ENCODE measurements around the gene SMR3A.

SMR3A gene

DNA sequence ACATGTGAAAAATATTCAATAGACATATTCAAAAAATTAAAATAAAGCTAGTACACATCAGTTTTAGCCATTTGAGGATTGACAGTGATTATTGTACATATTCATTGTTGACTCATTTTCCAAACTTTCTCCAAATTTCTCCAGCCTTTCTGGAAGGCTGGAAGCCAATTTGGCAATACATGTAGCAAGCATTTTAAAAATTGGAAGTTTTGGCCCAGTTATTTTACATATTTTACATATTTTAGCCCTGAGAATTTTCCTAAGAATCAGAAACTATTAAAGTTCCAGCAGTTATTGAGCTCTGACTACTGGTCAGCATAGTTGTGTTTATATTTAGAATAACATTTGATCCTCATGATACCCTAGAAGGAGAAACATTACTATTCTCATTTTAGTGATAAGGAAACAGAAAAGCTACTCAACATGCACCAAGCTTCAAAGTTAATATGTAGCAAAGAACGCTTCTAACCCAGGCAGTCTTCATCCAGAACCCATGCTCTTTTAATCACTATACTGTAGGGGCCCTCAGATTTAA, 22.6 kb upstream of the SMR3A start:
- DNase-seq (no peak), ATAC-seq (ENCODE audit: insufficient read depth, low read depth) (no peak)
- H3K36me3 ChIP-seq (ENCODE audit: insufficient read depth, low read length) = no peaks in the 10 kb centered on the region
- no peaks in the 10 kb centered on the region for H4K20me1 ChIP-seq (ENCODE audit: insufficient read depth, low read length)
- no peaks in the 10 kb centered on the region for H3K4me1 ChIP-seq (ENCODE audit: insufficient read depth, low read length)
- TF ChIP-seq, protein P1, sequence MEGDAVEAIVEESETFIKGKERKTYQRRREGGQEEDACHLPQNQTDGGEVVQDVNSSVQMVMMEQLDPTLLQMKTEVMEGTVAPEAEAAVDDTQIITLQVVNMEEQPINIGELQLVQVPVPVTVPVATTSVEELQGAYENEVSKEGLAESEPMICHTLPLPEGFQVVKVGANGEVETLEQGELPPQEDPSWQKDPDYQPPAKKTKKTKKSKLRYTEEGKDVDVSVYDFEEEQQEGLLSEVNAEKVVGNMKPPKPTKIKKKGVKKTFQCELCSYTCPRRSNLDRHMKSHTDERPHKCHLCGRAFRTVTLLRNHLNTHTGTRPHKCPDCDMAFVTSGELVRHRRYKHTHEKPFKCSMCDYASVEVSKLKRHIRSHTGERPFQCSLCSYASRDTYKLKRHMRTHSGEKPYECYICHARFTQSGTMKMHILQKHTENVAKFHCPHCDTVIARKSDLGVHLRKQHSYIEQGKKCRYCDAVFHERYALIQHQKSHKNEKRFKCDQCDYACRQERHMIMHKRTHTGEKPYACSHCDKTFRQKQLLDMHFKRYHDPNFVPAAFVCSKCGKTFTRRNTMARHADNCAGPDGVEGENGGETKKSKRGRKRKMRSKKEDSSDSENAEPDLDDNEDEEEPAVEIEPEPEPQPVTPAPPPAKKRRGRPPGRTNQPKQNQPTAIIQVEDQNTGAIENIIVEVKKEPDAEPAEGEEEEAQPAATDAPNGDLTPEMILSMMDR (IDR thresholded peaks at IDR 0.05; ENCODE audit: borderline replicate concordance, extremely low read depth, low read length, poor library complexity, severe bottlenecking) = no peak
- TF ChIP-seq EZH2 (IDR thresholded peaks at IDR 0.05; ENCODE audit: borderline replicate concordance, low read depth, low read length, severe bottlenecking) = no peak
- no peaks in the 10 kb centered on the region for H3K79me2 ChIP-seq (ENCODE audit: insufficient read depth, low read length)
- H3K27ac ChIP-seq (ENCODE audit: low read length) = no peak overlapping the region
- no peak overlapping the region for H3K4me3 ChIP-seq (ENCODE audit: low read depth in 1 of 2, low read length in 2 of 2)
- H3K27me3 ChIP-seq (ENCODE audit: insufficient read depth, low read length, poor library complexity) = peaks cover 6% of the 10 kb centered on the region
- no peak overlapping the region for H2AFZ ChIP-seq (ENCODE audit: low read depth, low read length)
- H3K9me3 ChIP-seq (ENCODE audit: insufficient read depth, low read length, severe bottlenecking) = no peaks in the 10 kb centered on the region
- H3K9ac ChIP-seq (ENCODE audit: low read depth, low read length) = no peak overlapping the region
- no peak overlapping the region for H3K4me2 ChIP-seq (ENCODE audit: insufficient read depth, low read length)

DNA sequence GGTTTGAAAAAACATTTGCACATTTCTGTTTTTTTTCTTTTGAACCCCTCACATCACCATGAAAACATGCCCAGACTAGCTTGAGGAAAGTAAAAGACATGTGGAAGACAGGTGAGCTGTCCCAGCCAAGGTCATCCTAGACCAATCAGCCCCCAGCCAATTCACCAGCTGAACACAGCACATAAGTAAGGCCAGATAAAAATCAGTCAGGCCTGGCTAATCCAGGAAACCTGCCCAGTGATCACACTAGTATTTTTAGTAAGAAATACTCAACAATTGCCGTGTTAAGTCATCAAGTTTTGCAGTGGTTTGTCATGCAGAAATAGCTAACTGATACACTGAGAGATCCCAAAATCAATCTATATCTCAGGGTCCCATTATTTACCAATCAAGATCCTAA, 4.4 kb upstream of the SMR3A start:
- no peak overlapping the region for H3K4me3 ChIP-seq (ENCODE audit: low read depth in 1 of 2, low read length in 2 of 2)
- H3K4me2 ChIP-seq (ENCODE audit: insufficient read depth, low read length) = no peak overlapping the region
- no peaks in the 10 kb centered on the region for H3K36me3 ChIP-seq (ENCODE audit: insufficient read depth, low read length)
- ATAC-seq (ENCODE audit: insufficient read depth, low read depth) = no peak
- no peak overlapping the region for H3K9ac ChIP-seq (ENCODE audit: low read depth, low read length)
- H3K9me3 ChIP-seq (ENCODE audit: insufficient read depth, low read length, severe bottlenecking) = no peaks in the 10 kb centered on the region
- H3K79me2 ChIP-seq (ENCODE audit: insufficient read depth, low read length) = no peaks in the 10 kb centered on the region
- no peaks in the 10 kb centered on the region for H3K27me3 ChIP-seq (ENCODE audit: insufficient read depth, low read length, poor library complexity)
- no peaks in the 10 kb centered on the region for H4K20me1 ChIP-seq (ENCODE audit: insufficient read depth, low read length)
- H2AFZ ChIP-seq (ENCODE audit: low read depth, low read length) = no peak overlapping the region
- H3K4me1 ChIP-seq (ENCODE audit: insufficient read depth, low read length) = no peaks in the 10 kb centered on the region
- no peak overlapping the region for H3K27ac ChIP-seq (ENCODE audit: low read length)
- no peak for DNase-seq
- no peak for TF ChIP-seq EZH2 (IDR thresholded peaks at IDR 0.05; ENCODE audit: borderline replicate concordance, low read depth, low read length, severe bottlenecking)
- TF ChIP-seq, protein P1 (IDR thresholded peaks at IDR 0.05; ENCODE audit: borderline replicate concordance, extremely low read depth, low read length, poor library complexity, severe bottlenecking) = no peak

DNA sequence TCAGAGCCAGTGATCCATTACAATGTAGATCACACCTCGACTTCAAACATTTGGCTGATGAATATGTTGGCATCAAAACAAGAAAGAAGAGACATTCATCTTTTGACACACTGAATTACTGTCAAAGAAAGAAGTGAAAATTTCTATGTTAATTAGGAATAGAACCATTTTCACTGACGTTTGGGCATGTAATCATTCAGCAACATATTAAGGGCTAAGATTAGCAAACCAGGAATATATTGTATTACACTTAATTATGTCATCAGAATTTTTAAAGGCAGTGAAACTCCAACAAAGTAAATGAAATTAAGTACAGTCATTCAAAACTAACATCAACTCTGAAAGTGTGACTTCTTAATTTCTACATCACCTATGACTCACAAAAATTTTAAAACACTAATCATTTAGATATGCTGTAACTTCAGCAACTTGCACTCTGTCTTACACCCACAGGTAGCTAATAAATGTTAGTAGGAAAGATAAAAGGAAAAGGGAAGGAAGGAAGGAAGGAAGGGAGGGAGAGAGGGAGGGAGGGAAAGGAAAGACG, 1.4 kb upstream of the SMR3A start:
- no peaks in the 10 kb centered on the region for H3K9me3 ChIP-seq (ENCODE audit: insufficient read depth, low read length, severe bottlenecking)
- no peaks in the 10 kb centered on the region for H4K20me1 ChIP-seq (ENCODE audit: insufficient read depth, low read length)
- no peak for ATAC-seq (ENCODE audit: insufficient read depth, low read depth)
- no peak for TF ChIP-seq EZH2 (IDR thresholded peaks at IDR 0.05; ENCODE audit: borderline replicate concordance, low read depth, low read length, severe bottlenecking)
- TF ChIP-seq, protein P1 (IDR thresholded peaks at IDR 0.05; ENCODE audit: borderline replicate concordance, extremely low read depth, low read length, poor library complexity, severe bottlenecking) = no peak
- H3K79me2 ChIP-seq (ENCODE audit: insufficient read depth, low read length) = no peaks in the 10 kb centered on the region
- H3K4me2 ChIP-seq (ENCODE audit: insufficient read depth, low read length) = no peak overlapping the region
- no peak overlapping the region for H3K9ac ChIP-seq (ENCODE audit: low read depth, low read length)
- no peak overlapping the region for H3K4me3 ChIP-seq (ENCODE audit: low read depth in 1 of 2, low read length in 2 of 2)
- no peak overlapping the region for H3K27ac ChIP-seq (ENCODE audit: low read length)
- DNase-seq = no peak
- no peaks in the 10 kb centered on the region for H3K27me3 ChIP-seq (ENCODE audit: insufficient read depth, low read length, poor library complexity)
- no peaks in the 10 kb centered on the region for H3K4me1 ChIP-seq (ENCODE audit: insufficient read depth, low read length)
- H3K36me3 ChIP-seq (ENCODE audit: insufficient read depth, low read length) = no peaks in the 10 kb centered on the region
- no peak overlapping the region for H2AFZ ChIP-seq (ENCODE audit: low read depth, low read length)
